ENCODE measurements around the gene LIAS.

DNA sequence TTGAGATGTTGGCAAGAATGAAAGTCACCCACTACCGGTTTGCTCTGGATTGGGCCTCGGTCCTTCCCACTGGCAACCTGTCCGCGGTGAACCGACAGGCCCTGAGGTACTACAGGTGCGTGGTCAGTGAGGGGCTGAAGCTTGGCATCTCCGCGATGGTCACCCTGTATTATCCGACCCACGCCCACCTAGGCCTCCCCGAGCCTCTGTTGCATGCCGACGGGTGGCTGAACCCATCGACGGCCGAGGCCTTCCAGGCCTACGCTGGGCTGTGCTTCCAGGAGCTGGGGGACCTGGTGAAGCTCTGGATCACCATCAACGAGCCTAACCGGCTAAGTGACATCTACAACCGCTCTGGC lies 12.4 kb upstream of the LIAS start:
- TF ChIP-seq CTCF (IDR thresholded peaks at IDR 0.05) = no peak
- TF ChIP-seq POLR2A (IDR thresholded peaks at IDR 0.05) = no peak
